Mammary epithelial cell (primary cell): Measurements from ENCODE around the gene SRGAP2C.
"Not testable (repeated sequence)": the region's sequence is repeated elsewhere in the genome, so short reads cannot be mapped to it uniquely, and the experiment has no call there.

ENCODE experiments used
- CTCF ChIP-seq, 2 donors: IDR thresholded peaks in 1 of 2; conservative IDR thresholded peaks in 1 of 2; 2 replicates each; pipeline ENCODE4 v1.5.1; 2011 to 2012; ENCODE audit warnings: inconsistent platforms in 2 of 2, low read length in 2 of 2, mild to moderate bottlenecking in 2 of 2, control low read depth in 1 of 2, low read depth in 1 of 2; ENCODE audit not compliant: insufficient read depth in 1 of 2; ENCODE audit errors: extremely low read depth in 1 of 2
- EZH2 ChIP-seq: IDR thresholded peaks from 2 replicates; pipeline ENCODE4 v1.6.1; 2012; ENCODE audit warnings: low read length, inconsistent platforms, borderline replicate concordance

GRCh38 chr1:121392130-121392529, 207.4 kb downstream of the SRGAP2C start:
- not testable (repeated sequence) for TF ChIP-seq EZH2; CTCF (conservative IDR thresholded peaks at IDR 0.05 in 1 of 2, IDR thresholded peaks at IDR 0.05 in 1 of 2; ENCODE audit: extremely low read depth in 1 of 2, insufficient read depth in 1 of 2, low read depth in 1 of 2, low read length in 2 of 2)
